Activated T-cell treated with anti-CD3 and anti-CD28 coated beads for 1 hour (primary cell): ENCODE data around the gene FOXP1.
A peak's percentile ranks its signal among the peaks of the same experiment; 100 is the strongest.

Experiments
- DNase-seq: peaks from one replicate; pipeline ENCODE4 v3.0.0-alpha.2; 2020; ENCODE audit warnings: low read depth

Gene FOXP1

GRCh38 chr3:71484452-71484851 lies 99.1 kb downstream of the FOXP1 start:
- no peak for DNase-seq

DNA sequence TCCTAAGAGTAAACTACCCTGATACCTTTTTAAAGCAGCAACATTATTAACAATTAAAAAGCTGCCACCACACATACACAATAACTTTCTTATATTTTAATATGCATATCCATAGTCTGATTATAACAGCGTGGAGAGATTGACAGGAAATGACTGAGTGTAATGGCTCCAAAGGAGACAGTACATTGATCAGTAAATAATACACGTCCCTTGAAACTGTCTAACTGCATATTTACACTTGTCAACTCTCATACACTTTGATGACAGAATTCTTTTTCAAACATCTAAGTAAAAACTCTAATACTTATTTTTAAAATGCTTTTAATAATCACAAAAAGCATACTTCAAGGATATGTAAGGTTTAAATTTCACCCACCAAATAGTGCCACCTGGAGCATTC lies 99.5 kb downstream of the FOXP1 start:
- no peak for DNase-seq

DNA sequence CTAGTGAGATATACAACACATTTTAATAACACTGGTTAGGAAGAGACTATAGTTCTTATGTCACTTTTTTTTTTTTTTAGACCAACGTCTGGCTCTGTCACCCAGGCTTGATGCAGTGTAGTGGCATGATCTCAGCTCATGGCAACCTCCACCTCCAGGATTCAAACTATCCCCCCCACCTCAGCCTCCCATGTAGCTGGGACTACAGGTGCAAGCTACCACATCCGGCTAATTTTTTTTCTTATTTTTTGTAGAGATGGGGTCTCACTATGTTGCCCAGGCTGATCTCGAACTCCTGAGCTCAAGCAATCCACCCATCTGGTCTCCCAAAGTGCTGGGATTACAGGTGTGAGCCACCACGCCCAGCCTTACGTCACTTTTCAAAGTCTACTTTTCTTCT lies 100.8 kb downstream of the FOXP1 start:
- DNase-seq, result no peak

DNA sequence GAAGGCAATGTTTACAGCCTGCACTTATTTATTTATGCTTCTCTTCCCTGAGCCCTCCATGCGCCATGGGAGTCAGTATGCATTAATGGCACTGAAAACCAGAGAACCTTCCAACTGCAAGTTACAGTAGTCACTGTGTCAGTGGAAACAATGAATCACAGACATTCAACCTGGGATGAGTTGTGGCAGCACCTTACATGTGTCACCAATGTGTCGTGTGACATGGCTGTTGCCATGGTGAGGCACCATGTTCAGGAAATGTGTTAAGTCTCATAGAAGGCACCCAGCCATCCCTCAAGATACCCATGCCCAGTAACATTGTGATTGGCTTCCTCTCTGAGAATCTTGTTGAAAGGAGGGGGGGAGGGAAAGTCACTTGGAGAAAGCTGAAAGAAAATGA lies 105.0 kb downstream of the FOXP1 start:
- peak; percentile 42 for DNase-seq

- no peak for DNase-seq
Observed at GRCh38 chr3:71476950-71477349, 106.6 kb downstream of the FOXP1 start.

DNA sequence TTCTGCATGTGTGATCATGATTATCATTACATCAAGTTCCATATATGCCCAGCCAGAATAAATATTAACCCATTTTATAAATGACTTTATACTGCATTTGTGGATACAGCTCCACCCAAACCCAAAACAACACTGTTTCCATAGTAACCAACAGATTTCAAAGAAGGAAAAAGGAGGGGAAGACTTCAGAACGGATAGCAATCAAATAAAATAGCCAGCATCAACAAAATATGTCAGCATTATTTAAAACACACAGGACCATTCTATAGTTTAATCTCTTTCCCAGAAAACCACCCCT lies 114.4 kb downstream of the FOXP1 start:
- DNase-seq, result no peak

DNA sequence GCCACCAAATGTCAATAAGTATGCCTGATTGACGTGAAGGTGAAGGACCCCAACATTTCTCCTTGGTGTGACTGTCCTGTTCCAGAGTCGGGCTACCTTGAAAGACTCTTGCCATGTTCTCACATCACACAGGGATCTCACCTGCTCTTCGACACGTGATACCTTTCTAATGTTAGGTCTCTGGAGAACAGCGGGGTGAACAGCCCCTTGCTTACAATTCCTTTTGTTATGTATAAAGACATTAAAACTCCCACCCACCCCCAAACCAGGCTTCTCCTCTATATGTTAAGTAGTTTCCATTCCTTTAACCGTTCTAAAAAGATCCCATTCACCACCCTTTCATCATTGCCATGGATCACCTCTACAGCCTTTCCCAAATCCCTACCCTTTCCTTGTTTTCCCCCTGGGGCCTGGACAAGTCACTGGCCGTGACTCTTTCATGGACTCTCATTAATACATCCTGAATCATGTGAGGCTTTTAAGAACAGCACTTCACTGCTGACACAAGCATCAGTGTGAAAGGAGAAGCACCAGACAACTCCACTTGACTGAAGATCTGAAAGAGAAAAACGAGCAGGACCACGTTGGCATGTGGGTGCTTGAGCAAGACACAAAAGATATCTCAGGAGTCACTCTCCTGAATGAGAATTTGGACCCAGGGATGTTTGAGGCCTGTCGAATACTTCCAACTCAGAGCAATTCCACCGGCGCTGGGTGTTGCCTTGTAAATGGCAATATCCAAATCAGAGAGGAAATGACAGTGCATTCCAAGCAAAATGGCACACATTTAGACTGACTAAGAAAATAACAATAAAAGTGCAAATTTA lies 115.0 kb downstream of the FOXP1 start:
- DNase-seq, result no peak

DNA sequence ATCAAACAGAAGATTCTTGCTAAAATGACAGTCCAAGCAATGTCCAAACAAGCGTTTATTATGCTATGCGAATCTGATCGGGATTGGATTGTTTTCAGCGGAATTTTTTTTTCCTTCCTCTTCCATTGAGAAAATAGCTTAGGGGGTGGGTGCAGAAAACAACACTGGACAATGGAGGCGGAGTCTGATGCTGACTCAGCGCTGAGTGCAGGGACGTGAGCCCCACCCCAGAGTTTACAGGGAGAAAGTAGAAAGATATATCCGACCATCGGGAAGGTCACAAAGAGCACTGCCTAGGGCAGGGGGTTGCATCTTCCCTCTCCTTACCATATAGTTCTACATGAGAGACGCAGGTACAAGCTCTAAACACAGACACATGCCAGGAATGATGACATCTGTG lies 117.0 kb downstream of the FOXP1 start:
- no peak for DNase-seq

- DNase-seq, result no peak
Observed at GRCh38 chr3:71465371-71466036, 118.0 kb downstream of the FOXP1 start.

DNA sequence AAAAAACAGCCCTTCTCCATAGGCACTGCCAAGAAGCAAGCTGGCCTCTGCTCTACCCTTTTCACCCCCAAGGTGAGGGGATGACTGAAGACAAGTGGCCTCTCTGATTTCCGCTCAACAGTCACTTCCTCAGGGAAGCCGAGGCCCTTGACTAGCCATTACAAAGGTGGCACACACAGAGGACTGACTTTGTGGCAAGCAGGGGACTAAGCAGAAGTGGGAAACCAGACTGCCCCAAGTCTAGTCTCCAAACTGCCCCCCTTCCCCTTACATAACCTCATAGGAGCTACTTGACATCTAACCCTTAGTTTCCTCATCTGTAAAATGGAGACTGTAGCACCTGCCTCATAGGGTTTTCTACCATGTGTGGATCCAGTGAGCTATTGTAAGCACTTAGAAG lies 118.9 kb downstream of the FOXP1 start:
- DNase-seq, result no peak

DNA sequence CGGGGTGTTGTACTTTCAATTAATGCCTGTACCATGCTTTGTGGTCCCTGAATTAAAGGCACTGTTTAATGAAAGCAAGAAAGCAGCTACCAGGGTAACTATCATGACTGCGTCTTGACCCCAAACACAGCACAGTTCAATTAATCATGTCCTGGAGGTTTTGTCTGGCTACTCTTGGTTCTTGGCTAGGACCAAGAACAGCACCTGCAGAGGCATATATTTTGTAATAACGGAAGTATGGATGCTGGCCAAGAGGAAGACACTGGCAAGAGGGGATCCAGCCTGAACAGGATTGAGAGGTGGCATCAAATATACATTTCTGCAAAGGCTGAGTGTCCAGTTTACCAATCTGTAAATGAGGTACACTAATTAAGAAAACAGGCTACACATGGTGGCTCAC lies 119.9 kb downstream of the FOXP1 start:
- DNase-seq, result no peak

- no peak for DNase-seq
Observed at GRCh38 chr3:71462586-71462985, 120.9 kb downstream of the FOXP1 start.

DNA sequence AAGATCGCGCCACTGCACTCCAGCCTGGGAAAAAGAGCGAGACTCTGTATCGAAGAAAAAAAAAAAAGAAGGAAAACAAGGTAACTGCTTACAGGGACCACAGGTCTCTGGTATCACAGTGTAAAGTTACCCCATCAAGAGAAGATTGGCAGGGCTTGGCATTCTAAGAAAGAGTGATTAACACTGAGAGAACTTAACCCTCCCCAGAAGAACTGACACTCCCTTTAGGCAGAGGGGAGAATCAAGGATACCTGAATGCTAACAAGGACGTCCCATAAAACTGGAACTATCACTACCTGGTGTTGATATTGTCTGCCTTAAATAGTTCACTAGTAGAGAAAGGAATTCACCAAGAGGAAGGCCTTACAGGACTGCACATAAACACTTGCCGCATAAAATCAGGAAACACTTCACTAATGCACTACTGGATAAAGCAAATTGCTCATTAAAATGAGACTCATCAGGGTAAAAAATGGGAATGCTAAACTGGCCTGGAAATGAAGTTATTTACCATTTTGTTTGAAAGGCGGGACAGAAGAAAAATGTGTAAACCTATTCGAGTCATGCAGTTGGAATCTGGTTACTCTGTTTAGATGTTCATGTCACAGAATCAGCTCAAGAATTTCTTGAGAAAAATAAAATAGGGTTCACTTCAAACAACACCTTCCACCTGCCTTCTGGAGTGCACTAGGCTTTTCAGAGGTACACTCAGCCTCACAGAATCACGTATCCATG lies 121.6 kb downstream of the FOXP1 start:
- no peak for DNase-seq

- DNase-seq, result no peak
Observed at GRCh38 chr3:71461114-71461513, 122.4 kb downstream of the FOXP1 start.

GRCh38 chr3:71458895-71459294 lies 124.6 kb downstream of the FOXP1 start:
- no peak for DNase-seq

GRCh38 chr3:71456826-71457225 lies 126.7 kb downstream of the FOXP1 start:
- DNase-seq, result no peak

- no peak for DNase-seq
Observed at GRCh38 chr3:71456156-71456555, 127.4 kb downstream of the FOXP1 start.

DNA sequence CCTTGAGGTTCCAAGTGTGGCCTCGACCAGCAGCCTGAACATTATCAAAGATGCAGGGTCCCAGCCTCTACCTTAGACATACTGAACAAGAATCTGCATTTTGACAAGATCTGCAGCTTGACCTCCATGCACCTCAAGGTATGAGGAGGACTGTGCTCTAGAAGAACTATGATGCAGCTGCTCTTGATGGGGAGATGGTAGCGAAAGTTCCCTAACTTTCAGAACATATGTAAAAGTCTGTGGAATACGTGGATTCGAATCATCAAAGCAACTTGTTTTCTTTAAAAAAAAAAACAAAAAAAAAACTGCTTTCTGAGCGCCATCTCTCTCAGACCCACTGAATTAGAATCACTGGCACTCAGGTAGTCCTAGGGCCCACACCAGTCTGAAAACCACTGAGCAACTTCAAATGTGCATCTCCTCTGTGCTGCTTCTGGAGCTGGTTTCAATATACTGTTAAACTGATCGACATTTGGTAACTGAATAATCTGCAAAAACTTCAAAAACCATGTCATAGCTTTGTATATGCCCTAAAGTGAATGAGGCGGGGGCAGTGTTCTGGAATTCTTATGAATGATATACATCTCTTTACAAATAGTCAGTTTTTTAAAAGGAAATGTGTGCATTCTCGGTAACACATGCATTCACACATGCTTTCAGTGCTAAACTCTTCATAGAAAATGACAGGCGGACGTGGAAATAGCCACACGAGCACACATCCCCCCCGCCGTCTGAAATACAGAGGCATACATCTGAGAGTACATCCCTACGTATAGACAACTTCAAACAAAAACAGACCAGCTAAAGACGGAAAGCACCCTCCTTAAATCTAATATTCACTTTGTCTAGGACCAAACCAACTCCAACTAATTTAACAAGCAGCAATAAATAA lies 128.8 kb downstream of the FOXP1 start:
- no peak for DNase-seq

GRCh38 chr3:71453822-71454511 lies 129.6 kb downstream of the FOXP1 start:
- DNase-seq, result no peak

- no peak for DNase-seq
Observed at GRCh38 chr3:71453319-71453718, 130.2 kb downstream of the FOXP1 start.

- no peak for DNase-seq
Observed at GRCh38 chr3:71451812-71452211, 131.7 kb downstream of the FOXP1 start.

GRCh38 chr3:71451060-71451459 lies 132.5 kb downstream of the FOXP1 start:
- no peak for DNase-seq
